Endothelial cell of umbilical vein (primary cell): ENCODE data around the gene KIF3B.

Experiments used
- CTCF ChIP-seq, 2 donors: IDR thresholded peaks; 1 replicate in 1 of 2; 2 replicates in 1 of 2; pipeline ENCODE4 v1.5.1; 2011; ENCODE audit warnings: low read length in 2 of 2, mild to moderate bottlenecking in 2 of 2, moderate library complexity in 2 of 2, control low read depth in 1 of 2, inconsistent platforms in 1 of 2, low read depth in 1 of 2; ENCODE audit not compliant: insufficient read depth in 1 of 2; ENCODE audit errors: extremely low read depth in 1 of 2
- EZH2 ChIP-seq: IDR thresholded peaks from 2 replicates; pipeline ENCODE4 v1.6.1; 2012; ENCODE audit warnings: borderline replicate concordance, low read depth, mild to moderate bottlenecking, moderate library complexity, low read length, inconsistent platforms; ENCODE audit not compliant: severe bottlenecking
- GATA2 ChIP-seq: IDR thresholded peaks from 2 replicates; pipeline ENCODE4 v1.7.0; 2011; ENCODE audit warnings: low read depth, mild to moderate bottlenecking, moderate library complexity, mixed read lengths, low read length; ENCODE audit not compliant: insufficient read length, insufficient read depth
- JUN ChIP-seq: IDR thresholded peaks from 2 replicates; pipeline ENCODE4 v1.6.1; 2011; ENCODE audit warnings: borderline replicate concordance, low read depth; ENCODE audit not compliant: insufficient read length, insufficient read depth
- MAX ChIP-seq: IDR thresholded peaks from 2 replicates; pipeline ENCODE4 v1.6.1; 2011; ENCODE audit not compliant: insufficient read depth, insufficient read length
- POLR2A ChIP-seq: IDR thresholded peaks from 2 replicates; pipeline ENCODE4 v1.6.1; 2012; ENCODE audit warnings: low read depth, mild to moderate bottlenecking, control low read depth, low read length
- POLR2AphosphoS5 ChIP-seq: IDR thresholded peaks from 2 replicates; pipeline ENCODE4 v1.6.1; 2012; ENCODE audit warnings: low read depth, mild to moderate bottlenecking, control low read depth, low read length, moderate library complexity; ENCODE audit not compliant: insufficient read depth

- TF ChIP-seq CTCF (IDR thresholded peaks at IDR 0.05; ENCODE audit: extremely low read depth in 1 of 2, insufficient read depth in 1 of 2, low read depth in 1 of 2, low read length in 2 of 2) (no peak), POLR2A (no peak), JUN (no peak), EZH2 (no peak), POLR2AphosphoS5 (no peak), MAX (no peak), GATA2 (no peak)
Measured at GRCh38 chr20:32249030-32249738, 28.3 kb upstream of the KIF3B start.
